SK-N-SH (cell line): Measurements from ENCODE around the gene PHF20. TPM values are rescaled to one million over a fixed set of nuclear protein-coding genes. Genes with fewer than 3 reads are reported as not detected.
"Not testable (repeated sequence)": the region's sequence is repeated elsewhere in the genome, so short reads cannot be mapped to it uniquely, and the experiment has no call there.

Experiments
- CTCF ChIA-PET: fragments of 300-600, 350-600 bp; formaldehyde crosslinking; extraction: SDS; loops from one replicate; lab custom pipeline; 2021; lab: Yijun Ruan, JAX
- POLR2A ChIA-PET: fragments of 350-600 bp; sonication (Branson Sonifier 250); formaldehyde crosslinking; extraction: SDS; loops from one replicate; lab custom pipeline; 2020; ENCODE audit warnings: antibody characterized with exemption, inconsistent platforms; lab: Yijun Ruan, JAX
- DNase-seq: peaks from one replicate; pipeline ENCODE4 v3.0.0; 2012
- H2AFZ ChIP-seq: fragments of 200-600 bp; sonication (generic); 2 replicates; pipeline ENCODE4 v1.8.1; 2016; ENCODE audit warnings: antibody characterized with exemption, mild to moderate bottlenecking, low read depth
- H3F3A ChIP-seq: fragments of 200-600 bp; sonication (generic); replicated peaks from 2 replicates; pipeline ENCODE3; 2016; ENCODE audit warnings: antibody characterized with exemption, mild to moderate bottlenecking; ENCODE audit not compliant: insufficient read depth
- H3K27ac ChIP-seq, 2 experiments: fragments of 200-500 bp in 1 of 2; fragments of 200-600 bp in 1 of 2; sonication (Bioruptor generic) in 1 of 2; sonication (generic), shearing (Covaris generic) in 1 of 2; 2 replicates each; pipeline versions ENCODE4 v1.5.1 to v1.6.1; 2014 to 2016; ENCODE audit warnings: low read depth in 2 of 2, inconsistent platforms in 1 of 2, low read length in 1 of 2, mild to moderate bottlenecking in 1 of 2, mixed read lengths in 1 of 2
- H3K27me3 ChIP-seq: fragments of 200-600 bp; sonication (generic), shearing (Covaris generic); 2 replicates; pipeline ENCODE4 v1.6.1; 2016; ENCODE audit warnings: mixed run types; ENCODE audit not compliant: insufficient read depth
- H3K36me3 ChIP-seq, 2 experiments: fragments of 200-500 bp in 1 of 2; fragments of 200-600 bp in 1 of 2; sonication (Bioruptor generic) in 1 of 2; sonication (generic) in 1 of 2; replicated peaks in 1 of 2; 2 replicates each; pipeline versions ENCODE3 to v1.5.1; 2014 to 2016; ENCODE audit warnings: low read length in 1 of 2, mild to moderate bottlenecking in 1 of 2; ENCODE audit not compliant: insufficient read depth in 2 of 2, control insufficient read depth in 1 of 2
- H3K4me1 ChIP-seq, 2 experiments: fragments of 200-500 bp in 1 of 2; fragments of 200-600 bp in 1 of 2; sonication (Bioruptor generic) in 1 of 2; sonication (generic), shearing (Covaris generic) in 1 of 2; 2 replicates each; pipeline versions ENCODE4 v1.5.1 to v1.6.1; 2014 to 2016; ENCODE audit warnings: low read depth in 1 of 2, low read length in 1 of 2, mixed run types in 1 of 2; ENCODE audit not compliant: insufficient read depth in 2 of 2, control insufficient read depth in 1 of 2
- H3K4me2 ChIP-seq: fragments of 200-600 bp; sonication (generic), shearing (Covaris generic); 2 replicates; pipeline ENCODE4 v1.6.1; 2017; ENCODE audit warnings: mixed run types
- H3K4me3 ChIP-seq, 2 experiments: fragments of 200-500 bp in 1 of 2; fragments of 200-600 bp in 1 of 2; sonication (Bioruptor generic) in 1 of 2; sonication (generic), shearing (Covaris generic) in 1 of 2; 2 replicates each; pipeline versions ENCODE4 v1.5.1 to v1.8.1; 2014 to 2016; ENCODE audit warnings: low read depth in 2 of 2, inconsistent platforms in 1 of 2, low read length in 1 of 2, mild to moderate bottlenecking in 1 of 2, mixed read lengths in 1 of 2, moderate library complexity in 1 of 2
- H3K79me2 ChIP-seq: fragments of 200-600 bp; sonication (generic); 2 replicates; pipeline ENCODE4 v1.8.1; 2017; ENCODE audit warnings: mild to moderate bottlenecking; ENCODE audit not compliant: insufficient read depth
- H3K9ac ChIP-seq: fragments of 200-600 bp; sonication (generic); 2 replicates; pipeline ENCODE4 v1.6.1; 2017; ENCODE audit warnings: mixed run types
- H3K9me2 ChIP-seq: fragments of 200-600 bp; sonication (generic); 2 replicates; pipeline ENCODE4 v1.6.1; 2017; ENCODE audit warnings: mixed run types
- H3K9me3 ChIP-seq: fragments of 200-600 bp; sonication (generic); 2 replicates; pipeline ENCODE4 v1.6.1; 2017; ENCODE audit warnings: mixed run types, mild to moderate bottlenecking, moderate library complexity
- H4K20me1 ChIP-seq: fragments of 200-600 bp; sonication (generic); 2 replicates; pipeline ENCODE4 v1.6.1; 2017; ENCODE audit warnings: mild to moderate bottlenecking, mixed run types; ENCODE audit not compliant: insufficient read depth
- ELF1 ChIP-seq: IDR thresholded peaks from 2 replicates; pipeline ENCODE4 v1.4.0; 2012
- EZH2phosphoT487 ChIP-seq: fragments of 200-600 bp; sonication (generic); IDR thresholded peaks from 2 replicates; pipeline ENCODE4 v1.6.1; 2017; ENCODE audit warnings: low read depth, mixed run types, mild to moderate bottlenecking, antibody characterized with exemption, moderate library complexity, borderline replicate concordance
- FOSL2 ChIP-seq: IDR thresholded peaks from 2 replicates; pipeline ENCODE4 v1.4.0; 2012; ENCODE audit warnings: low read depth, mild to moderate bottlenecking, moderate library complexity, borderline replicate concordance
- FOXJ3 ChIP-seq: sonication (generic); formaldehyde crosslinking; IDR thresholded peaks from 2 replicates; pipeline ENCODE4 v1.5.1; 2020; ENCODE audit warnings: mild to moderate bottlenecking, missing genetic modification reagents
- FOXM1 ChIP-seq: IDR thresholded peaks from 2 replicates; pipeline ENCODE4 v1.4.0; 2012; ENCODE audit warnings: low read depth, mild to moderate bottlenecking
- GATA2 ChIP-seq: sonication (generic); formaldehyde crosslinking; IDR thresholded peaks from 2 replicates; pipeline ENCODE4 v1.5.0; 2020; ENCODE audit warnings: mild to moderate bottlenecking, missing genetic modification reagents
- MEF2A ChIP-seq: IDR thresholded peaks from 2 replicates; pipeline ENCODE4 v1.4.0; 2012; ENCODE audit warnings: low read depth, borderline replicate concordance
- NFIC ChIP-seq: IDR thresholded peaks from 2 replicates; pipeline ENCODE4 v1.4.0; 2012; ENCODE audit warnings: borderline replicate concordance
- NRF1 ChIP-seq: IDR thresholded peaks from 2 replicates; pipeline ENCODE4 v1.6.1; 2012; ENCODE audit warnings: low read depth, mild to moderate bottlenecking, low read length
- POLR2AphosphoS5 ChIP-seq: IDR thresholded peaks from 2 replicates; pipeline ENCODE4 v1.6.1; 2012; ENCODE audit warnings: low read depth, low read length
- SMC3 ChIP-seq: IDR thresholded peaks from 2 replicates; pipeline ENCODE4 v1.6.1; 2012; ENCODE audit warnings: low read depth, low read length, improper control_type of control experiment
- TCF12 ChIP-seq: IDR thresholded peaks from 2 replicates; pipeline ENCODE4 v1.4.0; 2012
- WGBS: methylation state at CpG from one replicate; pipeline ENCODE4 v1.1.6; 2017; ENCODE audit warnings: low lambda C conversion rate; 5-methylcytosine and 5-hydroxymethylcytosine counted together
- polyA plus RNA-seq, 3 experiments: library from polyadenylated mRNA; depleted of rRNA; stranded (reverse); fragments of >200 nt; gene quantifications; 2 replicates each; pipeline ENCODE4 v1.2.3, GENCODE V29; 2012
- TF ChIP-seq, protein P1 (sequence below): IDR thresholded peaks from 2 replicates; pipeline ENCODE4 v1.6.1; 2012; ENCODE audit warnings: mild to moderate bottlenecking, low read depth, low read length, moderate library complexity
- TF ChIP-seq, protein P2 (sequence below): IDR thresholded peaks from 2 replicates; pipeline ENCODE4 v1.4.0; 2012; ENCODE audit warnings: low read depth
- TF ChIP-seq, protein P3 (sequence below): fragments of 150-350 bp; IDR thresholded peaks from 2 replicates; pipeline ENCODE4 v1.6.1; 2017; ENCODE audit warnings: antibody characterized with exemption, low read length, low read depth, borderline replicate concordance
- TF ChIP-seq, protein P4 (sequence below): IDR thresholded peaks from 2 replicates; pipeline ENCODE4 v1.4.0; 2012; ENCODE audit warnings: low read depth, borderline replicate concordance
- TF ChIP-seq, protein P5 (sequence below): IDR thresholded peaks from 2 replicates; pipeline ENCODE4; 2012

PHF20 gene
- polyA plus RNA-seq, 1 of the 3 experiments (the other 2 are of a cell fraction) = 23.8 TPM

DNA sequence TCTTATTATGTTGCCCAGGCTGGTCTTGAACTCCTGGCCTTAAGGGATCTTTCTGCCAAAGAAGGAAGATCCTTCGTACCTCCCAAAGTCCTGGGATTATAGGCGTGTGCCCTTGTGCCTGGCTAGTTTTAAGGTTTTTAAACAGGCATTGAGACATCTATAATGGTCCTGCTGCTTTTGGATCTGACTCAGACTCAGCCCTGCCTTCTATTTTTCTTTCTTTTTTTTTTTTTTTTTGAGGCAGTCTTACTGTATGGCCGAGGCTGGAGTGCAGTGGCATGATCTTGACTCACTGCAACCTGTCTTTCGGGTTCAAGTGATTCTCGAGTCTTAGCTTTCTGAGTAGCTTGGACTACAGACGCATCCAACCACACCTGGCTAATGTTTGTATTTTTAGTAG, 73.7 kb downstream of the PHF20 start:
- ChIA-PET POLR2A (no interaction called here), CTCF (no interaction called here)
- 93% methylated on average over 6 of the region's 6 CpGs for WGBS

DNA sequence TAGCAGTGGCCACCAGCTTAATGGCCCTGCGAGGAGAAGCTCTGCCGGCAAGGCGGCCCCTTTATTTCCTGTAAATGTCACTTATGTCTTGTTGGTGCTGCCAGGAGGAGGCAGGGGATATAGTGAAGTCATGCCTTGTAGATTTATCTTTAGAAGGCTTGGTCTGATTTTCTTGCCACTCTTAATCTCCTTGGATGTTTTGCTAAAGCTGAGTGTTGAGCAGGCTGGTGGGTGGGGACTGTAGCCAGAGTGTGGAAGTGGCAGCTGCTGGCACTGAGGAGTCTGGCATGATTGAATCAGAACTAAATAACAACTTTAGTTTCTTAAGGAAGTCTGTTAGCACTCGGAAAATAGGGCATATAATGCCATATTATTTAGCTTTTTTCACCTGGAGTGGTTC, 77.9 kb downstream of the PHF20 start:
- no peak for DNase-seq
- no peaks in the 10 kb centered on the region for H4K20me1 ChIP-seq
- peaks cover 6 to 19% of the 10 kb centered on the region in 2 experiments for H3K36me3 ChIP-seq
- ChIA-PET CTCF (interaction anchor here (1.6 kb wide), 2 partner anchors 9 to 12 kb away, joined by 4 to 5 read pairs; no protein-coding TSS in a partner anchor), POLR2A (interaction anchor here (0.8 to 2.0 kb wide), 2 partner anchors 10 to 107 kb away, joined by 4 to 5 read pairs; no protein-coding TSS in a partner anchor)
- H3K9me3 ChIP-seq = no peaks in the 10 kb centered on the region
- no peak overlapping the region for H2AFZ ChIP-seq
- H3K9ac ChIP-seq = no peak overlapping the region
- H3K27me3 ChIP-seq = no peaks in the 10 kb centered on the region
- no peak overlapping the region for H3K4me2 ChIP-seq
- H3K4me3 ChIP-seq = no peak overlapping the region
- H3K4me1 ChIP-seq = peaks cover 0 to 4% of the 10 kb centered on the region in 2 experiments; a peak in 1 of 4 replicates
- no peak overlapping the region; a peak in 1 of 4 replicates for H3K27ac ChIP-seq
- H3K9me2 ChIP-seq = no peaks in the 10 kb centered on the region
- 89% methylated on average over 4 of the region's 4 CpGs for WGBS
- H3K79me2 ChIP-seq = peaks cover 13% of the 10 kb centered on the region; the same call in 1 of the 2 replicates
- TF ChIP-seq TCF12 (no peak), NFIC (no peak), EZH2phosphoT487 (no peak), FOSL2 (no peak)
- TF ChIP-seq, protein P1, sequence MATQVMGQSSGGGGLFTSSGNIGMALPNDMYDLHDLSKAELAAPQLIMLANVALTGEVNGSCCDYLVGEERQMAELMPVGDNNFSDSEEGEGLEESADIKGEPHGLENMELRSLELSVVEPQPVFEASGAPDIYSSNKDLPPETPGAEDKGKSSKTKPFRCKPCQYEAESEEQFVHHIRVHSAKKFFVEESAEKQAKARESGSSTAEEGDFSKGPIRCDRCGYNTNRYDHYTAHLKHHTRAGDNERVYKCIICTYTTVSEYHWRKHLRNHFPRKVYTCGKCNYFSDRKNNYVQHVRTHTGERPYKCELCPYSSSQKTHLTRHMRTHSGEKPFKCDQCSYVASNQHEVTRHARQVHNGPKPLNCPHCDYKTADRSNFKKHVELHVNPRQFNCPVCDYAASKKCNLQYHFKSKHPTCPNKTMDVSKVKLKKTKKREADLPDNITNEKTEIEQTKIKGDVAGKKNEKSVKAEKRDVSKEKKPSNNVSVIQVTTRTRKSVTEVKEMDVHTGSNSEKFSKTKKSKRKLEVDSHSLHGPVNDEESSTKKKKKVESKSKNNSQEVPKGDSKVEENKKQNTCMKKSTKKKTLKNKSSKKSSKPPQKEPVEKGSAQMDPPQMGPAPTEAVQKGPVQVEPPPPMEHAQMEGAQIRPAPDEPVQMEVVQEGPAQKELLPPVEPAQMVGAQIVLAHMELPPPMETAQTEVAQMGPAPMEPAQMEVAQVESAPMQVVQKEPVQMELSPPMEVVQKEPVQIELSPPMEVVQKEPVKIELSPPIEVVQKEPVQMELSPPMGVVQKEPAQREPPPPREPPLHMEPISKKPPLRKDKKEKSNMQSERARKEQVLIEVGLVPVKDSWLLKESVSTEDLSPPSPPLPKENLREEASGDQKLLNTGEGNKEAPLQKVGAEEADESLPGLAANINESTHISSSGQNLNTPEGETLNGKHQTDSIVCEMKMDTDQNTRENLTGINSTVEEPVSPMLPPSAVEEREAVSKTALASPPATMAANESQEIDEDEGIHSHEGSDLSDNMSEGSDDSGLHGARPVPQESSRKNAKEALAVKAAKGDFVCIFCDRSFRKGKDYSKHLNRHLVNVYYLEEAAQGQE = no peak
- H3F3A ChIP-seq = no peaks in the 10 kb centered on the region

More for the DNA sequence above, 73.7 kb downstream of the PHF20 start:
- no peak overlapping the region for H3K4me2 ChIP-seq
- no peak overlapping the region for H3K9ac ChIP-seq
- no peak overlapping the region for H3K4me3 ChIP-seq
- DNase-seq = no peak
- no peak overlapping the region for H2AFZ ChIP-seq
- H3K36me3 ChIP-seq = peaks cover 3 to 34% of the 10 kb centered on the region in 2 experiments
- peaks cover 4 to 7% of the 10 kb centered on the region in 2 experiments; a peak in 2 of 4 replicates for H3K4me1 ChIP-seq
- TF ChIP-seq TCF12 (no peak), MEF2A (no peak), FOXJ3 (CRISPR knock-in tag) (no peak), SMC3 (no peak), POLR2AphosphoS5 (no peak), GATA2 (CRISPR knock-in tag) (no peak), NRF1 (no peak), ELF1 (no peak), FOXM1 (no peak)
- TF ChIP-seq, protein P2, sequence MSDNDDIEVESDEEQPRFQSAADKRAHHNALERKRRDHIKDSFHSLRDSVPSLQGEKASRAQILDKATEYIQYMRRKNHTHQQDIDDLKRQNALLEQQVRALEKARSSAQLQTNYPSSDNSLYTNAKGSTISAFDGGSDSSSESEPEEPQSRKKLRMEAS = no peak
- TF ChIP-seq, protein P3, sequence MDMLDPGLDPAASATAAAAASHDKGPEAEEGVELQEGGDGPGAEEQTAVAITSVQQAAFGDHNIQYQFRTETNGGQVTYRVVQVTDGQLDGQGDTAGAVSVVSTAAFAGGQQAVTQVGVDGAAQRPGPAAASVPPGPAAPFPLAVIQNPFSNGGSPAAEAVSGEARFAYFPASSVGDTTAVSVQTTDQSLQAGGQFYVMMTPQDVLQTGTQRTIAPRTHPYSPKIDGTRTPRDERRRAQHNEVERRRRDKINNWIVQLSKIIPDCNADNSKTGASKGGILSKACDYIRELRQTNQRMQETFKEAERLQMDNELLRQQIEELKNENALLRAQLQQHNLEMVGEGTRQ = no peak
- TF ChIP-seq, protein P4, sequence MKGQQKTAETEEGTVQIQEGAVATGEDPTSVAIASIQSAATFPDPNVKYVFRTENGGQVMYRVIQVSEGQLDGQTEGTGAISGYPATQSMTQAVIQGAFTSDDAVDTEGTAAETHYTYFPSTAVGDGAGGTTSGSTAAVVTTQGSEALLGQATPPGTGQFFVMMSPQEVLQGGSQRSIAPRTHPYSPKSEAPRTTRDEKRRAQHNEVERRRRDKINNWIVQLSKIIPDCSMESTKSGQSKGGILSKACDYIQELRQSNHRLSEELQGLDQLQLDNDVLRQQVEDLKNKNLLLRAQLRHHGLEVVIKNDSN = no peak
- TF ChIP-seq, protein P5, sequence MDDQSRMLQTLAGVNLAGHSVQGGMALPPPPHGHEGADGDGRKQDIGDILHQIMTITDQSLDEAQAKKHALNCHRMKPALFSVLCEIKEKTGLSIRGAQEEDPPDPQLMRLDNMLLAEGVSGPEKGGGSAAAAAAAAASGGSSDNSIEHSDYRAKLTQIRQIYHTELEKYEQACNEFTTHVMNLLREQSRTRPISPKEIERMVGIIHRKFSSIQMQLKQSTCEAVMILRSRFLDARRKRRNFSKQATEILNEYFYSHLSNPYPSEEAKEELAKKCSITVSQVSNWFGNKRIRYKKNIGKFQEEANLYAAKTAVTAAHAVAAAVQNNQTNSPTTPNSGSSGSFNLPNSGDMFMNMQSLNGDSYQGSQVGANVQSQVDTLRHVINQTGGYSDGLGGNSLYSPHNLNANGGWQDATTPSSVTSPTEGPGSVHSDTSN = no peak
- TF ChIP-seq, all 33 proteins: peak for 0
- H3K79me2 ChIP-seq = peaks cover 2% of the 10 kb centered on the region; the same call in 1 of the 2 replicates
- no peaks in the 10 kb centered on the region for H3K27me3 ChIP-seq
- no peak overlapping the region for H3K27ac ChIP-seq
- H4K20me1 ChIP-seq = no peaks in the 10 kb centered on the region
- no peaks in the 10 kb centered on the region for H3K9me2 ChIP-seq
- H3K9me3 ChIP-seq = peaks cover 3% of the 10 kb centered on the region; the same call in 1 of the 2 replicates
- no peaks in the 10 kb centered on the region for H3F3A ChIP-seq

DNA sequence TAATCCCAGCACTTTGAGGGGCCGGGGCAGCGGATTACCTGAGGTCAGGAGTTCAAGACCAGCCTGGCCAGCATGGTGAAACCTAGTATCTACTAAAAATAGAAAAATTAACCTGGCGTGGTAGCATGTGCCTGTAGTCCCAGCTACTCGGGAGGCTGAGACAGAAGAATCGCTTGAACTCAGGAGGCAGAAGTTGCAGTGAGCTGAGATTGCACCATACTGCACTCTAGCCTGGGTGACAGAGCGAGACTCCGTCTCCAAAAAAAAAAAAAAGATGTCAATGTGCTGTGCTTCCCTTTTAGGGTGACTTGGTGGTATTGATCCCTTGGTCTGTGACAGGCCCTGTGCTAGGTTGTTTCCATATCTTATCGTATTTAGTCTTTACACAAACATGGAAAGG, 79.8 kb downstream of the PHF20 start:
- H3K27me3 ChIP-seq, H2AFZ ChIP-seq, CTCF ChIA-PET, H3K9ac ChIP-seq, H3K4me3 ChIP-seq, H3K9me3 ChIP-seq, H3K4me2 ChIP-seq, H3K9me2 ChIP-seq, POLR2A ChIA-PET, DNase-seq, H3K27ac ChIP-seq, H3F3A ChIP-seq, H4K20me1 ChIP-seq, H3K4me1 ChIP-seq: not testable (repeated sequence)
- Histone ChIP-seq H3K36me3 (peaks cover 5 to 10% of the 10 kb centered on the region in 2 experiments), H3K79me2 (peaks cover 18% of the 10 kb centered on the region)
- WGBS = 97% methylated on average over 8 of the region's 8 CpGs
